Activated naive CD8-positive, alpha-beta T cell (primary cell): ENCODE data around the gene TMEM59L.

Experiments
- H3K27ac Mint-ChIP-seq: one replicate; pipeline ENCODE4 v1.8.0; 2021; ENCODE audit warnings: mixed read lengths
- H3K27me3 Mint-ChIP-seq: one replicate; pipeline ENCODE4 v1.8.0; 2021; ENCODE audit warnings: mixed read lengths
- H3K36me3 Mint-ChIP-seq: one replicate; pipeline ENCODE4 v1.8.0; 2021; ENCODE audit warnings: mixed read lengths
- H3K4me1 Mint-ChIP-seq: one replicate; pipeline ENCODE4 v1.8.0; 2021; ENCODE audit warnings: low read depth, mixed read lengths
- H3K4me3 Mint-ChIP-seq: one replicate; pipeline ENCODE4 v1.8.0; 2021; ENCODE audit warnings: mild to moderate bottlenecking, mixed read lengths
- H3K9me3 Mint-ChIP-seq: one replicate; pipeline ENCODE4 v1.8.0; 2021; ENCODE audit warnings: low read depth, mixed read lengths

The TMEM59L gene

DNA sequence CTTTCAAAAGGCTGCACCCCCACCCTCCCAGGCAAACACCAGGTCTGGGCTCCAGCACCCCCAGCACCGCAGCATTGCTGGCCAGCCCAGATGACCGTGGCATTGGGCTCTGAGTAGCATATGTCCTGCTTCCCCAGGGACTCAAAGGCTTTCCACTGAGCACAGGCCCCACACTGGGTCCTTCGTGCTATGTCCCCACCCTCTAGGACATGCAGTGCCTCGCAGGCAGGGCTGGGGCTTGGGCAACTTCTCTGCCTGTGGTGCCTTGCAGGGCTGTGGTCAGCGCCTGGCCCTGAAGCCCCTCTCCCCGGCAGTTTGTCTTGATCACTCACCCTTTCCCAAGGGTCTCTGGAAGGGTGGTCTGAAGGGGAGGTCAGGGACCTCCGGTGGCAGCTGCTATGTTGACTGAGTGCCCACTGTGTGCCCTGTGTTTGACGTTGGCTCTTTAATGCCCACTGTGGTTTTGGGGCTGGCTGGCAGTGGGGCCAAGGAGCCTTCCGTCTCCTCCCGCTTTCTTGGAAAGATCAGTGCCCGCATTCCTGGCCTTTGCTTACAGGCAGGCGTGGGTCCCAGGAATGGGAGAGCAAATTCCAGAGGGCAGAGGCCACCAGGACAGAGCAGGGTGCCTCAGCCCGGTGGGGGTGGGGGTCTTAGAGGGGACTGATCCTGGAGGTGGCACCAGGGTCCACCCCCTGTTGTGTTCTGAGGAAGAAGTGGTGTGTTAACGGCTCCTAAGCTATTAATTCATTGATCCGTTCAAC lies 50.5 kb downstream of the TMEM59L start:
- Mint-ChIP-seq H3K4me3 (no peak overlapping the region), H3K27me3 (no peaks in the 10 kb centered on the region), H3K36me3 (peaks cover 2% of the 10 kb centered on the region), H3K9me3 (no peaks in the 10 kb centered on the region), H3K4me1 (peaks cover 18% of the 10 kb centered on the region), H3K27ac (no peak overlapping the region)

GRCh38 chr19:18663940-18664530 lies 51.4 kb downstream of the TMEM59L start:
- Mint-ChIP-seq H3K4me3 (peak overlapping the region; percentile 57), H3K9me3 (no peaks in the 10 kb centered on the region), H3K36me3 (peaks cover 2% of the 10 kb centered on the region), H3K27ac (no peak overlapping the region), H3K27me3 (no peaks in the 10 kb centered on the region), H3K4me1 (peaks cover 13% of the 10 kb centered on the region)

GRCh38 chr19:18665771-18666202 lies 53.1 kb downstream of the TMEM59L start:
- H3K9me3 Mint-ChIP-seq, result no peaks in the 10 kb centered on the region
- no peak overlapping the region for H3K27ac Mint-ChIP-seq
- peaks cover 13% of the 10 kb centered on the region for H3K4me1 Mint-ChIP-seq
- H3K4me3 Mint-ChIP-seq, result no peak overlapping the region
- no peaks in the 10 kb centered on the region for H3K27me3 Mint-ChIP-seq
- peaks cover 6% of the 10 kb centered on the region for H3K36me3 Mint-ChIP-seq

DNA sequence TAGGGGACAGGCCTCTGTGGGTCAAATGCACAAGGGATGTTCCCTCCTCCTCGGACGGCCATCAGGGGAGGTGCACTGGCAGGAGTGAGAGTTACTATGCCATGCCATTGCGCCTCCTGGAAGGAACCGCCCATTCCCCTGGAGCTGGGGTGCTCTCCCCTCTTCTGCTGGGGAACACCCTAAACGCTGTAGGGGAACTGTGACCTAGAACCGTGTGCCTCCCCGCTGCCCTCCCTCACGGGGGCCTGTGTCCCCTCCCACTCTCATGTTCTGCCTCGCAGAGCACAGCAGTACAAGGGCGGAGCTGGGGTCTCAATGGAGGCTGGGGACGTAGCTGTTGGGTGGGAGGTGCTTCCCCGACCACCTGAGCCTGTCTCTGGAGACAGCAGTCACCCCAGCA lies 53.6 kb downstream of the TMEM59L start:
- H3K4me1 Mint-ChIP-seq, result peaks cover 12% of the 10 kb centered on the region
- H3K4me3 Mint-ChIP-seq, result no peak overlapping the region
- no peaks in the 10 kb centered on the region for H3K9me3 Mint-ChIP-seq
- H3K27me3 Mint-ChIP-seq, result no peaks in the 10 kb centered on the region
- H3K36me3 Mint-ChIP-seq, result peaks cover 6% of the 10 kb centered on the region
- no peak overlapping the region for H3K27ac Mint-ChIP-seq

DNA sequence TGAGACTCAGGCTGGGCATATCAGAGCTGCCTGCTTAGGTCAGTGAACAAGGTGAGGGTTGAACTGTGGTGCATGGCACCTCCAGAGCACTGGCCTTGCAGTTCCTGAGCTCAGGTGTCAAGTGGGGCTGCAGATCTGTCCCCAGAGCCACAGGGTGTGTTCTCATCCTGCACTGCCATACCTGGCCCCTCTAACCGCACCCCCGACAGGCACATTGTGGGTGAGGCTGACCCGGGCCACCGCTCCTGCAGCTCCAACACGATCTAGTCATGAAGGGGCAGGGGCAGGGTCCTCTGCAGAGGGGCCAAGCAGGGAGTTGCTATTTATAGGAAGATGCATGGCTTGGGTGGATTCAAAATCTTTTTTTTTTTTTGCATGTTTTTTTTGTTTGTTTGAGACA lies 54.1 kb downstream of the TMEM59L start:
- H3K9me3 Mint-ChIP-seq, result no peaks in the 10 kb centered on the region
- peaks cover 10% of the 10 kb centered on the region for H3K4me1 Mint-ChIP-seq
- no peaks in the 10 kb centered on the region for H3K27me3 Mint-ChIP-seq
- H3K27ac Mint-ChIP-seq, result no peak overlapping the region
- H3K36me3 Mint-ChIP-seq, result peaks cover 4% of the 10 kb centered on the region
- H3K4me3 Mint-ChIP-seq, result no peak overlapping the region

DNA sequence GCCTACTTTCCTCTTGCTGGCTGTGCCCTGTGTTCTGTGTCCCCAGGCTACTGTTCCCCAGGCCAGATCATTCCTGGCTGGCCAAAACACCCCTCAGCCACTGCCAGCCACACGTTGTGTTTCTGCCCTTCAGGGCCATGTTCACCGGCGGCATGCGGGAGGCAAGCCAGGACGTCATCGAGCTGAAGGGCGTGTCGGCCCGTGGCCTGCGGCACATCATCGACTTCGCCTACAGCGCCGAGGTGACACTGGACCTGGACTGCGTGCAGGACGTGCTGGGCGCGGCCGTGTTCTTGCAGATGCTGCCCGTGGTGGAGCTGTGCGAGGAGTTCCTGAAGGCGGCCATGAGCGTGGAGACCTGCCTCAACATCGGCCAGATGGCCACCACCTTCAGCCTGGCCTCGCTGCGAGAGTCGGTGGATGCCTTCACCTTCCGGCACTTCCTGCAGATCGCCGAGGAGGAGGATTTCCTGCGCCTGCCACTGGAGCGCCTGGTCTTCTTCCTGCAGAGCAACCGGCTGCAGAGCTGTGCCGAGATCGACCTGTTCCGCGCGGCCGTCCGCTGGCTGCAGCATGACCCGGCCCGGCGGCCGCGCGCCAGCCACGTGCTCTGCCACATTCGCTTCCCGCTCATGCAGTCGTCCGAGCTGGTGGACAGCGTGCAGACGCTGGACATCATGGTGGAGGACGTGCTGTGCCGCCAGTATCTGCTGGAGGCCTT lies 55.0 kb downstream of the TMEM59L start:
- H3K36me3 Mint-ChIP-seq, result peaks cover 4% of the 10 kb centered on the region
- H3K4me3 Mint-ChIP-seq, result no peak overlapping the region
- H3K27me3 Mint-ChIP-seq, result no peaks in the 10 kb centered on the region
- H3K4me1 Mint-ChIP-seq, result peaks cover 10% of the 10 kb centered on the region
- no peak overlapping the region for H3K27ac Mint-ChIP-seq
- no peaks in the 10 kb centered on the region for H3K9me3 Mint-ChIP-seq

DNA sequence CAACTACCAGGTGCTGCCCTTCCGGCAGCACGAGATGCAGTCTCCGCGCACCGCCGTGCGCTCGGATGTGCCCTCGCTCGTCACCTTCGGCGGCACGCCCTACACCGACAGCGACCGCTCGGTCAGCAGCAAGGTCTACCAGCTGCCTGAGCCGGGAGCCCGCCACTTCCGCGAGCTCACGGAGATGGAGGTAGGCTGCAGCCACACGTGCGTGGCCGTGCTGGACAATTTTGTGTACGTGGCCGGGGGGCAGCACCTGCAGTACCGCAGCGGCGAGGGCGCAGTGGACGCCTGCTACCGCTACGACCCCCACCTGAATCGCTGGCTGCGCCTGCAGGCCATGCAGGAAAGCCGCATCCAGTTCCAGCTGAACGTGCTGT lies 55.6 kb downstream of the TMEM59L start:
- no peaks in the 10 kb centered on the region for H3K27me3 Mint-ChIP-seq
- peaks cover 4% of the 10 kb centered on the region for H3K36me3 Mint-ChIP-seq
- H3K27ac Mint-ChIP-seq, result no peak overlapping the region
- no peaks in the 10 kb centered on the region for H3K9me3 Mint-ChIP-seq
- H3K4me3 Mint-ChIP-seq, result no peak overlapping the region
- H3K4me1 Mint-ChIP-seq, result peaks cover 9% of the 10 kb centered on the region

DNA sequence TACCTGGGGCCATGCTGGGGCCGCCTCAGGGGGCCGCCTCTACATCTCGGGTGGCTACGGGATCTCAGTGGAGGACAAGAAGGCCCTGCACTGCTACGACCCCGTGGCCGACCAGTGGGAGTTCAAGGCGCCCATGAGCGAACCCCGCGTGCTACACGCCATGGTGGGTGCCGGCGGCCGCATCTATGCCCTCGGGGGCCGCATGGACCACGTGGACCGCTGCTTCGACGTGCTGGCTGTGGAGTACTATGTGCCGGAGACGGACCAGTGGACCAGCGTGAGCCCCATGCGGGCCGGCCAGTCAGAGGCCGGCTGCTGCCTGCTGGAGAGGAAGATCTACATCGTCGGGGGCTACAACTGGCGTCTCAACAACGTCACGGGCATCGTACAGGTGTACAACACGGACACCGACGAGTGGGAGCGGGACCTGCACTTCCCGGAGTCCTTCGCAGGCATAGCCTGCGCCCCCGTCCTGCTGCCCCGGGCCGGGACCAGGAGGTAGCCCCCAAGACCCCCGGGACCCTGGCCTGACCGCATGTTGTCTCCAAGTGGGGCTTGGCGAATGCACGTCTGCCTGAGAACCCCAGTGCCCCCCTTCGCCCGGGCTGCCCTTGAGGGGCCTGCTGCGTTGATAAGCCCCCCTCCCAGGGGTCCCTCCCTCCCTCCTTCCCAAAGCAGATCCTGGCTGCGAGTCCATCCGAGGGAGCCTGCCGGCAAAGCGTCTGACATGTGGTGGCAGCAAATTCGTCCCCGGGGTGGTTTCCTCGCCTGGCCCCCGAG lies 56.3 kb downstream of the TMEM59L start:
- peaks cover 4% of the 10 kb centered on the region for H3K36me3 Mint-ChIP-seq
- H3K27me3 Mint-ChIP-seq, result no peaks in the 10 kb centered on the region
- peaks cover 4% of the 10 kb centered on the region for H3K4me1 Mint-ChIP-seq
- no peak overlapping the region for H3K4me3 Mint-ChIP-seq
- H3K9me3 Mint-ChIP-seq, result no peaks in the 10 kb centered on the region
- no peak overlapping the region for H3K27ac Mint-ChIP-seq

DNA sequence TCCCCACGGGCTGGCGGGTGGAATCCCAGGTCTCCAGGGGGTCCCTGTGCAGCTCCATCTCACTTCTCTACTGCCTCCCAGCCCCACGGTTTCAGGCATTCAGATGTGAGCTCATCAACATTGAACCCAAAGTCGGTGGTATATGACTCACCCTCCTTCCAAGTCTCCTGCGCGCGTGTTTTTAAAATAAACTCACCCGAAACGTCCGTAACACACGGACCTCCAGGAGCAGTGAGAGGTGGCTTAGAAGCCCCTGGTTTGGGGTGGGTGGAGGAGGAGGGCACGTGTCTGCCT lies 56.8 kb downstream of the TMEM59L start:
- Mint-ChIP-seq H3K9me3 (no peaks in the 10 kb centered on the region), H3K4me1 (no peaks in the 10 kb centered on the region), H3K27me3 (no peaks in the 10 kb centered on the region), H3K36me3 (peaks cover 4% of the 10 kb centered on the region), H3K4me3 (no peak overlapping the region), H3K27ac (no peak overlapping the region)

DNA sequence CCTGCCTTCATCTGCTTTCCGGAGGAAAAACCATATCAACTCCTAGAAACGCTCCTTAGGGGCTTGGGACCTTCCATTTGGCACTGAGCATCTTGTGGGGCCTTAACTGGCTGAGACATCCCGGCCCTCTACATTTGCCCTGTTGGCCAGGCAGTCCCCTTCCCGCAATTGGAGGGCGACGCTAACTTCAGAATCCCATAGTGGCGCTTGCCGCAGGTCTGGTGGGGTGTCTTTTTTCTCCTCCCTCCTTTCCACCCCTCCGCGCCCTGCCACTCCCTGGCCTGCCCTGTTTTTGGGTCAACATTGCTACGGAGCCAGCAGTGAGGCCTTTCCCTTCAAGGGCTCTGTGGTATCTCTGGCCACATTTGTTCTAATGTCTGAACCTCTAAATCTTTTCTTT lies 57.2 kb downstream of the TMEM59L start:
- H3K4me1 Mint-ChIP-seq, result no peaks in the 10 kb centered on the region
- no peaks in the 10 kb centered on the region for H3K9me3 Mint-ChIP-seq
- no peak overlapping the region for H3K4me3 Mint-ChIP-seq
- no peak overlapping the region for H3K27ac Mint-ChIP-seq
- peaks cover 4% of the 10 kb centered on the region for H3K36me3 Mint-ChIP-seq
- no peaks in the 10 kb centered on the region for H3K27me3 Mint-ChIP-seq

GRCh38 chr19:18670312-18670711 lies 57.6 kb downstream of the TMEM59L start:
- Mint-ChIP-seq H3K9me3 (no peaks in the 10 kb centered on the region), H3K27me3 (no peaks in the 10 kb centered on the region), H3K36me3 (peaks cover 4% of the 10 kb centered on the region), H3K4me3 (no peak overlapping the region), H3K27ac (no peak overlapping the region), H3K4me1 (no peaks in the 10 kb centered on the region)
